ENCODE measurements around the gene ULBP2.
A peak's percentile ranks its signal among the peaks of the same experiment; 100 is the strongest.

The ULBP2 gene

GRCh38 chr6:149974825-149975224, 33.0 kb downstream of the ULBP2 start:
- no peak for DNase-seq

- DNase-seq = no peak
These were observed 33.6 kb downstream of the ULBP2 start for GRCh38 chr6:149975400-149975799.

- DNase-seq = no peak
These were observed 35.4 kb downstream of the ULBP2 start for GRCh38 chr6:149977221-149977620.

DNA sequence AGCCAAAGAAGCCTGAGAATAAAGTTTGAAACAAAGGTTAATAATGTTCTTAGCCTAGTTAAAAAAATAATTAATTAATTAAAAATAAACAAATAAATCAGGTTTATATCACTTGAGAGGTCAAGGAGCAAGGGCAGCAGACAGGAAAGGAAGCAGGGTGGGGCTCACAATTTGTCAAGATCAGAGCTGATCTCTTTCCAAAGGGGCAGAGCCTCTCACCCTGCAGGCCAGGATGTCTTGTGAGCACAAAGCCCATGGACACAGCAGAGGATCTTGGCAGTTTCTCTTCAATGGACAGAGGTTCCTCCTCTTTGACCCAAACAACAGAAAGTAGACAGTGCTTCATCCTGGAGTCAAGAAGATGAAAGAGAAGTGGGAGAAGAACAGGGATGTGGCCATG, 36.8 kb downstream of the ULBP2 start:
- no peak for DNase-seq

GRCh38 chr6:149979293-149979692, 37.5 kb downstream of the ULBP2 start:
- DNase-seq = no peak

DNA sequence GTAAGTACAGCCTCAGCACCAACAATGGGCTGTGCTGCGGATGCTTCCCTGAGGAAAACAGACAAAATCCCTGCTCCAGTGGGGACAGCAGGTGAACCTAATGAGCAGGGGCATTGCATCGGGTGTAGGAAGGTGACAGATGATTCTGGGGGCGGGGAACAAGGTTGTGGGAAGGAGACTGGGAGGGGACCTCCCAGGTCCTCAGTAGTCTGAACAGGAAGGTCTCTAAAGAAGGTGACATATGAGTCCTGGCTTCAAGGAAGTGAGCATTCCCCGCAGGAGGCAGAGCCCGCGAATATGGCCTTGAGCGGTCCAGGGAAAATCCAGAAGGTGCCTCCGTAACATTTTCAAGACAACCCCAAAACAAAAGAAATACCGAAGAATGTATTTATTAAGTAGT, 41.3 kb downstream of the ULBP2 start:
- no peak for DNase-seq

DNA sequence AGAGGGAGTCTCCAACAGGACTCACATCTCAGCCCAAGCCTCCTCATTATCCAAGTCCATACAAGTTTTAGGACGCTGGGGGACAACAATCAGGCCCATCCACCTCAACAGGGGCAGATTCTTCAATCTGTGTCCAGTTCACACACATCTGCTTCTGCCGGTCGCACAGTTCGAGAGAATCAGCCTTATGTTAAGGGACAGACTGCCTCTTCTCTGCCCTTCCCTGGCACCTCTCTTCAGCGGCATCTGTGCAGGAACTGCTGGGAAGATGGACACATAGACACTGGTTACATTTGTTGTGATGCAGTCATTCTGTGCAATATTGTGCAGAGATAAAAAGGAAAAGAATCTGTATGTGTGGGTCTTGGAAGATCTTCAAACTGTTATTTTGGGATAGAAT, 43.0 kb downstream of the ULBP2 start:
- DNase-seq = no peak

- DNase-seq = no peak
These were observed 43.7 kb downstream of the ULBP2 start for GRCh38 chr6:149985481-149985937.

DNA sequence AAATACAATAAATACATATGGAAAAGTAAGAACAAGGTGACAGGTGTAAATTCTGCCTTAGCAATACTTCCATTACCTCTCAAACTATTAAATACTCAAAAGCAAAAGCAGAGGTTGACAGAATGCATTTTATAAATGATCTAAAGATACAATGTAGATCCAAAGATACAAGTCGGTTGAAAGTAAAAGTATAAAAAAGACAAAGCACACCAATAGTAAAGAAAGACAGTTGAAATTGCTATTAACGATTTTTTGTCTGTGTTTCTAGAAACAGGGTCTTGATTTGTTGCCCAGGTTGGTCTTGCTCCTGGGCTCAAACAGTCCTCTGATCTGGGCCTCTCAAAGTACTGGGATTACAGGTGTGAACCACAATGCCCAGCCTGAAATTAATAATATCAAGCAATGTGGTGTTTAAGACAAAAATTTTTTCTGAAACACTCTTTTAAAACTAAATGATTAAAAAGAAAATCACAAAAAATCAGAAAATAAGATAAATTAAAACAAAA, 45.8 kb downstream of the ULBP2 start:
- DNase-seq = no peak

DNA sequence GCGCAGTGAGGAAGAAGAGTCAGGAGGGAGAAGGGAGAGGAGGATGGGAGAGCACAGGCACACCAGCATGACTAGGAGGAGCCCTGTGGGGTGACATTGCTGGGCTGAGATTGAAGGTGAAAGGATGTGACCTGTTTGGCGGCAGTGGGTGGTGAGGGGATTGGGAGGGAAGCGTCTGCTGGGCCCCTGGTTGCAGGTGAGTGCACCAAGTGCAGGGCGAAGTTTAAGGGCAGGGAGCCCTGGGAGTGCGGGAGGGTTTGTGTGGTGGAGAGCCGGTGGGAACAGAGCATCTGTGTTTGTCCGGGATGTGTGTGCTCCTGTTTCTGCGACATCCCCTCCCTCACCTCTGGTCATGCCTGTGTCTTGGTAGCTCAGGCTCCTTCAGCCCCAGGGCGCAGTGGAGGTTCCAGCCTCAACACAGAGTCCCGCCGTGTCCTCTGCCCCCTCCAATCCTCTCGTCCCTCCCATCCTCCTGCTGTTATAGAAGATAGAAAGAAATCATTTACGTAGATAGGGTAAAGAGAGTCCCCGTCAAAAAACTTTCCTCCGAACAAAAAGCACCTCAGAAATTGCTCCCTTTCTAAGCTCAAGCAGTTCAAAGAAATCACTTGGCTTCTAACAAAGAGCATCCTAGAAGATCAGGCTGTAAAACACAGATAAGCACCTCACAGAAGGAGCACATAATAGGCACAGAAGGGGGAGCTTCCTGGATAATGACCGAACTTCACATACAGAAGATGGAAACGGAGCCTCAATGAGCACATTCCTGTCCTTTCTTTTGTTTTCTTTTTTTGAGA, 46.9 kb downstream of the ULBP2 start:
- no peak for DNase-seq

GRCh38 chr6:149990212-149990660, 48.4 kb downstream of the ULBP2 start:
- no peak for DNase-seq

DNA sequence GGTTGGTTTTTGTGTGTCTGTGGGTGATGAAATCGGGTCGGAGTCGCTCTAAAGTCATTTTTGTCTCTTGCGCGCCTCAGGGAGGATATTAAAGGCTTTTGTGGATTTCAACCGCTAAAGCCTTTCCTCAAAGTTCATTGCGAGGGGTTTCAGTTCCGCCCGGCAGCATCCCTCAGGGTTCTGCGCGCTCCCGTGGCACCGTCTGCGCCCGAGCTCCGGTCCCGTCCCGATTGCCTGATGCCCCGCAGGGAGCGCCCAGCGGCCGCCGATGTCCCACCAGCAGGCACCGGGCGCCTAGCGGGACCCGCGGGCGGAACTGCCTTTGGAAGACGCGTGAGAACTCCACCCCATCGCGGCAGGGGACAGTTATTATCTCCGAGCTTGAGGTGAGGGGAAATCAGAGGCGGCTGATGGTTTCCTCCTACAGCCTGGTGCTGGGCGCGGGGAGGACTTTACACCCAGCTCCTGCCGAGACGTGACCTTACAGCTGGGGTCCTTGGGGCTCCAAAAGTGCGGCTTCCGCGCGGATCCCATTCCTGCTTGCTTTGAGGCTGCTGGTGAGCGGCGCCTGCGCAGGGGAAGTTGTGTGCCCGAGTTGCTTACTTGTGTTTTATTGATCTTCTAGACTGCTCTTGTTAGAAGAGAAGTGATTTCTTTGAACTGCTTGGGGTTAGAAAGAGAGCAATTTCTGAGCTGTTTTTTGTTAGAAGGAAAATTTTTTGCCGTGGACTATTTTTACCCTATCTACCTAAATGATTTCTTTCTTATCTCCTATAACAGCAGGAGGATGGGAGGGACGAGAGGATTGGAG, 49.1 kb downstream of the ULBP2 start:
- DNase-seq = peak; percentile 32

- peak; percentile 21 for DNase-seq
These were observed 49.6 kb downstream of the ULBP2 start for GRCh38 chr6:149991472-149991795.

DNA sequence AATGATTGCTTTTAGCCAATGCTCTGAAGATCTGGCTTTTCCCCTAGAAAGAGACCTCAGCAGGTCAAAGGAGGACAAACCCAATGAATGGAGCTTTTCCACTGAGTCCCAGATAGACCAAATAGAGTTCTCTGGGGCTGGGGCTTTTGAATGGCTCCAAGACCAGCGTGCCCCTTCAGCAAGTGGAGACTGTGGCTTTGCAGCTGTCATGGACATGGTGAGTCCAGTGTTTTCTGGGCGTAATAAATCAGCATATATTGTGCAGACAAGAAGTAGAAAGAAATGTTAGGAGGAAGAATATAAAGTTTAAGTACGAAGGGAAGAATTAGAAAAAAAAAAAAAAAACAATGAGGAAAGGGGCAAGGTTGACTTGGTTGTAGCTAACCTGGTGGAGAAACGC, 50.0 kb downstream of the ULBP2 start:
- DNase-seq = no peak

- DNase-seq = no peak
These were observed 53.5 kb downstream of the ULBP2 start for GRCh38 chr6:149995235-149995750.

GRCh38 chr6:149995971-149996370, 54.2 kb downstream of the ULBP2 start:
- no peak for DNase-seq

All from CD4-positive, alpha-beta T cell treated with Interleukin-6 for 4 hours (primary cell).